ENCODE measurements around the gene SYNJ2.

GRCh38 chr6:158016571-158017383 lies 35.1 kb downstream of the SYNJ2 start:
- TF ChIP-seq POLR2A (IDR thresholded peaks at IDR 0.05) (no peak), CTCF (IDR thresholded peaks at IDR 0.05) (no peak)
